ENCODE results near the gene MARK3. TPM values are rescaled to one million over a fixed set of nuclear protein-coding genes. Genes with fewer than 3 reads are reported as not detected.

The MARK3 gene
- total and polyA plus RNA-seq, 10 of the 15 experiments (the other 5 are each of a cell fraction or from before 2014, with no cell fraction given), result 10.7 to 75.1 (median 41.4) TPM

DNA sequence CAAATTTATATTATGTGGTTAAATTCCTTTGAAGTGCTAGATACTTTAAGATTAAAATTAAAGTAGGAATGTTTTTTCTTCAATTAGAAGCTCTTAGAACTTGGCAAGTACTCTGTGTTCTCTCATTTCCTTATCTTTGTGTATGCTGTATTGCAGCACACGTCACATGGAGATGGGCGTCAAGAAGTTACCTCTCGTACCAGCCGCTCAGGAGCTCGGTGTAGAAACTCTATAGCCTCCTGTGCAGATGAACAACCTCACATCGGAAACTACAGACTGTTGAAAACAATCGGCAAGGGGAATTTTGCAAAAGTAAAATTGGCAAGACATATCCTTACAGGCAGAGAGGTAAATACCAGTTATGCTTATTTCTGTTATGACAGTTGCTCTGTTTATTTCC is 19.7 kb downstream of the MARK3 start:
- no peaks in the 10 kb centered on the region for H3K27me3 ChIP-seq (replicated peaks in 1 of 2; ENCODE audit: control insufficient read depth in 2 of 2, insufficient read depth in 2 of 2, low read length in 1 of 2)
- H3K79me2 ChIP-seq (ENCODE audit: control insufficient read depth, insufficient read depth, low read length), result peaks cover 63% of the 10 kb centered on the region
- no peak for DNase-seq (ENCODE audit: low read depth, low spot score)
- 95% methylated on average over 7 of the region's 7 CpGs for WGBS (ENCODE audit: insufficient coverage, insufficient replicate concordance, low lambda C conversion rate, missing lambda C conversion rate)
- ChIA-PET SMC1A (ENCODE audit: uncharacterized antibody, unreplicated experiment) (interaction anchor here (1.3 to 1.7 kb wide), 2 partner anchors 11 to 14 kb away, joined by 3 to 5 read pairs; no protein-coding TSS in a partner anchor), CTCF (interaction anchor here (2.0 to 11.6 kb wide), 3 partner anchors 11 to 22 kb away, joined by 7 to 99 read pairs (median 8); no protein-coding TSS in a partner anchor), RAD21 (ENCODE audit: unreplicated experiment) (no interaction called here), POLR2A (interaction anchor here (0.6 to 1.5 kb wide), 2 partner anchors 11 to 70 kb away, joined by 4 read pairs; no protein-coding TSS in a partner anchor)
- no peak overlapping the region for H3K4me2 ChIP-seq (ENCODE audit: control insufficient read depth, insufficient read depth)
- H4K20me1 ChIP-seq (ENCODE audit: control insufficient read depth, insufficient read depth), result peaks cover 4% of the 10 kb centered on the region; the same call in 1 of the 2 replicates
- H3K27ac ChIP-seq (ENCODE audit: control insufficient read depth, insufficient read depth), result no peak overlapping the region
- peaks cover 2 to 8% of the 10 kb centered on the region in 2 experiments; a peak in 3 of 4 replicates for H3K36me3 ChIP-seq (ENCODE audit: control insufficient read depth in 2 of 2, insufficient read depth in 2 of 2, low read length in 1 of 2)
- no peak for FAIRE-seq
- no peak for ATAC-seq
- peaks cover 26% of the 10 kb centered on the region for H3K4me1 ChIP-seq (ENCODE audit: control insufficient read depth, insufficient read depth, low read length)
- BruUV-seq (replicated peaks), result no TSS peak
- no peak overlapping the region for H3K9ac ChIP-seq (ENCODE audit: control insufficient read depth, insufficient read depth, low read length)
- in situ Hi-C loops (cut with MboI) (no loop called here), intact Hi-C loops (cut with micrococcal nuclease; ENCODE audit: unreplicated experiment) (no loop called here)
- no peaks in the 10 kb centered on the region for H3K9me3 ChIP-seq (replicated peaks; ENCODE audit: control insufficient read depth, insufficient read depth, low read length)
- no peak overlapping the region for H3K4me3 ChIP-seq
- H2AFZ ChIP-seq (ENCODE audit: control insufficient read depth, low read depth, low read length), result no peak overlapping the region
- TF ChIP-seq, protein P1, sequence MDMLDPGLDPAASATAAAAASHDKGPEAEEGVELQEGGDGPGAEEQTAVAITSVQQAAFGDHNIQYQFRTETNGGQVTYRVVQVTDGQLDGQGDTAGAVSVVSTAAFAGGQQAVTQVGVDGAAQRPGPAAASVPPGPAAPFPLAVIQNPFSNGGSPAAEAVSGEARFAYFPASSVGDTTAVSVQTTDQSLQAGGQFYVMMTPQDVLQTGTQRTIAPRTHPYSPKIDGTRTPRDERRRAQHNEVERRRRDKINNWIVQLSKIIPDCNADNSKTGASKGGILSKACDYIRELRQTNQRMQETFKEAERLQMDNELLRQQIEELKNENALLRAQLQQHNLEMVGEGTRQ (IDR thresholded peaks at IDR 0.05; ENCODE audit: borderline replicate concordance, low read depth, low read length), result no peak
- TF ChIP-seq MTA3 (IDR thresholded peaks at IDR 0.05; ENCODE audit: borderline replicate concordance, low read length) (no peak), EP300 (IDR thresholded peaks at IDR 0.05; ENCODE audit: borderline replicate concordance in 1 of 2, control insufficient read depth in 1 of 2, low read depth in 2 of 2, low read length in 2 of 2) (no peak), GATAD2B (conservative IDR thresholded peaks at IDR 0.05; ENCODE audit: low read depth) (no peak), YBX1 (IDR thresholded peaks at IDR 0.05) (no peak), NBN (IDR thresholded peaks at IDR 0.05) (no peak), STAT3 (IDR thresholded peaks at IDR 0.05; ENCODE audit: low read depth, low read length) (no peak), SIN3A (IDR thresholded peaks at IDR 0.05; ENCODE audit: low read depth, low read length) (no peak), ZBTB4 (CRISPR knock-in tag; IDR thresholded peaks at IDR 0.05) (no peak), ZNF592 (IDR thresholded peaks at IDR 0.05) (no peak), HDGF (IDR thresholded peaks at IDR 0.05) (no peak), TCF12 (IDR thresholded peaks at IDR 0.05; ENCODE audit: low read depth, low read length) (no peak), POLR2A (IDR thresholded peaks at IDR 0.05; ENCODE audit: low read depth, low read length) (no peak), ZNF207 (IDR thresholded peaks at IDR 0.05; ENCODE audit: borderline replicate concordance) (no peak), MEF2A (IDR thresholded peaks at IDR 0.05; ENCODE audit: insufficient read depth, low read depth, low read length) (no peak)
- TF ChIP-seq, protein P2, sequence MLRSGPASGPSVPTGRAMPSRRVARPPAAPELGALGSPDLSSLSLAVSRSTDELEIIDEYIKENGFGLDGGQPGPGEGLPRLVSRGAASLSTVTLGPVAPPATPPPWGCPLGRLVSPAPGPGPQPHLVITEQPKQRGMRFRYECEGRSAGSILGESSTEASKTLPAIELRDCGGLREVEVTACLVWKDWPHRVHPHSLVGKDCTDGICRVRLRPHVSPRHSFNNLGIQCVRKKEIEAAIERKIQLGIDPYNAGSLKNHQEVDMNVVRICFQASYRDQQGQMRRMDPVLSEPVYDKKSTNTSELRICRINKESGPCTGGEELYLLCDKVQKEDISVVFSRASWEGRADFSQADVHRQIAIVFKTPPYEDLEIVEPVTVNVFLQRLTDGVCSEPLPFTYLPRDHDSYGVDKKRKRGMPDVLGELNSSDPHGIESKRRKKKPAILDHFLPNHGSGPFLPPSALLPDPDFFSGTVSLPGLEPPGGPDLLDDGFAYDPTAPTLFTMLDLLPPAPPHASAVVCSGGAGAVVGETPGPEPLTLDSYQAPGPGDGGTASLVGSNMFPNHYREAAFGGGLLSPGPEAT (IDR thresholded peaks at IDR 0.05; ENCODE audit: low read depth), result no peak

Measured in GM12878 (cell line).